ENCODE data around the gene SPINT3. TPM values are rescaled to one million over a fixed set of nuclear protein-coding genes. Genes with fewer than 3 reads are reported as not detected.

Gene SPINT3
- total RNA-seq, 1 experiment from 2014 or later, result not detected

- TF ChIP-seq, protein P1, sequence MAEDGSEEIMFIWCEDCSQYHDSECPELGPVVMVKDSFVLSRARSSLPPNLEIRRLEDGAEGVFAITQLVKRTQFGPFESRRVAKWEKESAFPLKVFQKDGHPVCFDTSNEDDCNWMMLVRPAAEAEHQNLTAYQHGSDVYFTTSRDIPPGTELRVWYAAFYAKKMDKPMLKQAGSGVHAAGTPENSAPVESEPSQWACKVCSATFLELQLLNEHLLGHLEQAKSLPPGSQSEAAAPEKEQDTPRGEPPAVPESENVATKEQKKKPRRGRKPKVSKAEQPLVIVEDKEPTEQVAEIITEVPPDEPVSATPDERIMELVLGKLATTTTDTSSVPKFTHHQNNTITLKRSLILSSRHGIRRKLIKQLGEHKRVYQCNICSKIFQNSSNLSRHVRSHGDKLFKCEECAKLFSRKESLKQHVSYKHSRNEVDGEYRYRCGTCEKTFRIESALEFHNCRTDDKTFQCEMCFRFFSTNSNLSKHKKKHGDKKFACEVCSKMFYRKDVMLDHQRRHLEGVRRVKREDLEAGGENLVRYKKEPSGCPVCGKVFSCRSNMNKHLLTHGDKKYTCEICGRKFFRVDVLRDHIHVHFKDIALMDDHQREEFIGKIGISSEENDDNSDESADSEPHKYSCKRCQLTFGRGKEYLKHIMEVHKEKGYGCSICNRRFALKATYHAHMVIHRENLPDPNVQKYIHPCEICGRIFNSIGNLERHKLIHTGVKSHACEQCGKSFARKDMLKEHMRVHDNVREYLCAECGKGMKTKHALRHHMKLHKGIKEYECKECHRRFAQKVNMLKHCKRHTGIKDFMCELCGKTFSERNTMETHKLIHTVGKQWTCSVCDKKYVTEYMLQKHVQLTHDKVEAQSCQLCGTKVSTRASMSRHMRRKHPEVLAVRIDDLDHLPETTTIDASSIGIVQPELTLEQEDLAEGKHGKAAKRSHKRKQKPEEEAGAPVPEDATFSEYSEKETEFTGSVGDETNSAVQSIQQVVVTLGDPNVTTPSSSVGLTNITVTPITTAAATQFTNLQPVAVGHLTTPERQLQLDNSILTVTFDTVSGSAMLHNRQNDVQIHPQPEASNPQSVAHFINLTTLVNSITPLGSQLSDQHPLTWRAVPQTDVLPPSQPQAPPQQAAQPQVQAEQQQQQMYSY (CRISPR knock-in tag; IDR thresholded peaks at IDR 0.05), result no peak
- TF ChIP-seq IRF2 (CRISPR knock-in tag; IDR thresholded peaks at IDR 0.05; ENCODE audit: borderline replicate concordance, low read depth) (no peak), HMGXB4 (CRISPR knock-in tag; IDR thresholded peaks at IDR 0.05) (no peak), TEAD4 (CRISPR knock-in tag; IDR thresholded peaks at IDR 0.05) (no peak)
- TF ChIP-seq, protein P2, sequence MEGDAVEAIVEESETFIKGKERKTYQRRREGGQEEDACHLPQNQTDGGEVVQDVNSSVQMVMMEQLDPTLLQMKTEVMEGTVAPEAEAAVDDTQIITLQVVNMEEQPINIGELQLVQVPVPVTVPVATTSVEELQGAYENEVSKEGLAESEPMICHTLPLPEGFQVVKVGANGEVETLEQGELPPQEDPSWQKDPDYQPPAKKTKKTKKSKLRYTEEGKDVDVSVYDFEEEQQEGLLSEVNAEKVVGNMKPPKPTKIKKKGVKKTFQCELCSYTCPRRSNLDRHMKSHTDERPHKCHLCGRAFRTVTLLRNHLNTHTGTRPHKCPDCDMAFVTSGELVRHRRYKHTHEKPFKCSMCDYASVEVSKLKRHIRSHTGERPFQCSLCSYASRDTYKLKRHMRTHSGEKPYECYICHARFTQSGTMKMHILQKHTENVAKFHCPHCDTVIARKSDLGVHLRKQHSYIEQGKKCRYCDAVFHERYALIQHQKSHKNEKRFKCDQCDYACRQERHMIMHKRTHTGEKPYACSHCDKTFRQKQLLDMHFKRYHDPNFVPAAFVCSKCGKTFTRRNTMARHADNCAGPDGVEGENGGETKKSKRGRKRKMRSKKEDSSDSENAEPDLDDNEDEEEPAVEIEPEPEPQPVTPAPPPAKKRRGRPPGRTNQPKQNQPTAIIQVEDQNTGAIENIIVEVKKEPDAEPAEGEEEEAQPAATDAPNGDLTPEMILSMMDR (IDR thresholded peaks at IDR 0.05), result no peak
Measured at GRCh38 chr20:45539382-45539781, 24.0 kb upstream of the SPINT3 start, which contains the start of gene WFDC6 (continued).

- Mint-ChIP-seq H3K4me3 (no peak overlapping the region), H3K27me3 (ENCODE audit: low read depth) (no peaks in the 10 kb centered on the region), H3K36me3 (no peaks in the 10 kb centered on the region), H3K9me3 (peaks cover 3% of the 10 kb centered on the region; the same call in 1 of the 2 replicates), H3K27ac (no peak overlapping the region), H3K4me1 (peaks cover 6% of the 10 kb centered on the region)
- TF ChIP-seq SMAD4 (CRISPR knock-in tag; IDR thresholded peaks at IDR 0.05) (no peak), ETV6 (CRISPR knock-in tag; IDR thresholded peaks at IDR 0.05) (no peak), SOX15 (CRISPR knock-in tag; IDR thresholded peaks at IDR 0.05) (no peak), MYBL2 (CRISPR knock-in tag; IDR thresholded peaks at IDR 0.05) (no peak), MXD4 (CRISPR knock-in tag; IDR thresholded peaks at IDR 0.05; ENCODE audit: borderline replicate concordance) (no peak), ZNF121 (CRISPR knock-in tag; IDR thresholded peaks at IDR 0.05) (no peak), ESRRA (CRISPR knock-in tag; IDR thresholded peaks at IDR 0.05; ENCODE audit: borderline replicate concordance) (no peak)
- TF ChIP-seq, protein P3, sequence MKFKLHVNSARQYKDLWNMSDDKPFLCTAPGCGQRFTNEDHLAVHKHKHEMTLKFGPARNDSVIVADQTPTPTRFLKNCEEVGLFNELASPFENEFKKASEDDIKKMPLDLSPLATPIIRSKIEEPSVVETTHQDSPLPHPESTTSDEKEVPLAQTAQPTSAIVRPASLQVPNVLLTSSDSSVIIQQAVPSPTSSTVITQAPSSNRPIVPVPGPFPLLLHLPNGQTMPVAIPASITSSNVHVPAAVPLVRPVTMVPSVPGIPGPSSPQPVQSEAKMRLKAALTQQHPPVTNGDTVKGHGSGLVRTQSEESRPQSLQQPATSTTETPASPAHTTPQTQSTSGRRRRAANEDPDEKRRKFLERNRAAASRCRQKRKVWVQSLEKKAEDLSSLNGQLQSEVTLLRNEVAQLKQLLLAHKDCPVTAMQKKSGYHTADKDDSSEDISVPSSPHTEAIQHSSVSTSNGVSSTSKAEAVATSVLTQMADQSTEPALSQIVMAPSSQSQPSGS (CRISPR knock-in tag; IDR thresholded peaks at IDR 0.05; ENCODE audit: borderline replicate concordance, low read depth), result no peak
- TF ChIP-seq, protein P4, sequence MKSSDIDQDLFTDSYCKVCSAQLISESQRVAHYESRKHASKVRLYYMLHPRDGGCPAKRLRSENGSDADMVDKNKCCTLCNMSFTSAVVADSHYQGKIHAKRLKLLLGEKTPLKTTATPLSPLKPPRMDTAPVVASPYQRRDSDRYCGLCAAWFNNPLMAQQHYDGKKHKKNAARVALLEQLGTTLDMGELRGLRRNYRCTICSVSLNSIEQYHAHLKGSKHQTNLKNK (CRISPR knock-in tag; IDR thresholded peaks at IDR 0.05), result no peak
- TF ChIP-seq, protein P5, sequence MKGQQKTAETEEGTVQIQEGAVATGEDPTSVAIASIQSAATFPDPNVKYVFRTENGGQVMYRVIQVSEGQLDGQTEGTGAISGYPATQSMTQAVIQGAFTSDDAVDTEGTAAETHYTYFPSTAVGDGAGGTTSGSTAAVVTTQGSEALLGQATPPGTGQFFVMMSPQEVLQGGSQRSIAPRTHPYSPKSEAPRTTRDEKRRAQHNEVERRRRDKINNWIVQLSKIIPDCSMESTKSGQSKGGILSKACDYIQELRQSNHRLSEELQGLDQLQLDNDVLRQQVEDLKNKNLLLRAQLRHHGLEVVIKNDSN (CRISPR knock-in tag; IDR thresholded peaks at IDR 0.05), result no peak
- DNase-seq (ENCODE audit: low spot score) (peak; percentile 60), ATAC-seq (peak; percentile 89)
- ChIA-PET POLR2A (no interaction called here), CTCF (interaction anchor here (0.6 to 2.9 kb wide), 17 partner anchors 20 to 400 kb away, joined by 3 to 44 read pairs (median 4); partner anchors contain the start of genes SPINT3, WFDC10A and WFDC13)
Measured at GRCh38 chr20:45538209-45538799, 22.9 kb upstream of the SPINT3 start.

Measured in WTC11 (cell line).